D341Med (cell line): Measurements from ENCODE around the gene CRYAB.
"Not testable (repeated sequence)": the region's sequence is repeated elsewhere in the genome, so short reads cannot be mapped to it uniquely, and the experiment has no call there.

Source experiments
- DNase-seq: peaks from one replicate; pipeline ENCODE4 v3.0.0; 2012; ENCODE audit warnings: low spot score

The CRYAB gene

DNA sequence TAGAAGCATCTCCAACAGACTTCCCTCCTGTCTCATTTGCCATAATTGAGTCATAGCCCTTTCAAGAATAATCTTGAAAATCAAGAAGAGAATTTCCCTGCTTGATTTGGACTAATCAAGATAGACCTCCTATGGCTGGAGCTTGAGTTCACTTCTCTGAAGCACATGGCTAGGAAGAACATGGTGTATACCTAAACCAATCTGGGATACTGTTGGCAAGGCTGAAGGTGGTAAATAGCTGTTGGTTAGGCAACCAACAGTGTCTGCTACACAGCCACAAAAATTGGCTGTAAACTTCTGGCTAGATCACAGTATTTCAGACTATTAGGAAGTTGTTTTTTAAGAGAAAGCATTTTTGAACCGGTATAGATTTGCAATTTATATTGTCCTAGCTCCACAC, 4.9 kb downstream of the CRYAB start:
- no peak for DNase-seq

DNA sequence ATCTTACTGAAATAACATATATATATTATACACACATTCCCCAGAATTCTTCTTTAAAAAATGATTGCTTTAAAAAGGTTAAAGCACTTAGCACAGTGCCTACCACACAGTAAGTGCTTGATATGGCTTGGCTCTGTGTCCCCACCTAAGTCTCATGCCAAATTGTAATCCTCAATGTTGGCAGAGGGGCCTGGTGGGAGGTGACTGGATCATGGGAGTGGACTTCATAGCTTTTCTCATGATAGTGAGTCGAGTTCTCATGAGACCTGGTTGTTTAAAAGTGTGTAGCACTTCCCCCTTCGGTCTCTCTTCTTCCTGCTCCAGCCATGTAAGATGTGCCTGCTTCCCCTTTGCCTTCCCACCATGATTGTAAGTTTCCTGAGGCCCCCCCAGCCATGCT, 6.2 kb downstream of the CRYAB start:
- no peak for DNase-seq

DNA sequence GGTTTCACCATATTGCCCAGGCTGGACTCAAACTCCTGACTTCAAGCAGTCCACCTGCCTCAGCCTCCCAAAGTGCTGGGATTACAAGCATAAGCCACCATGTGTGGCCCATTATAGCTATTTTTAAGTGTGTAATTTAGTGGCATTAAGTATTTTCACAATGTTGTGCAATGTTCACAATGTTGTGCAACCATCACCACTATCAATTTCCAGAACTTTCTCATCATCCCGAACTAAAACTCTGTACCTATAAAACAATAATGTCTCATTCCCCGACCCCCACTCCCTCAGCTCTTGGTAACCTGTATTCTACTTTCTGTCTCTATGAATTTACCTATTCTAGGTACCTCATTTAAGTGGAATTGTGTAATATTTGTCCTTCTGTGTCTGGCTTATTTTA, 24.7 kb downstream of the CRYAB start:
- DNase-seq: no peak

DNA sequence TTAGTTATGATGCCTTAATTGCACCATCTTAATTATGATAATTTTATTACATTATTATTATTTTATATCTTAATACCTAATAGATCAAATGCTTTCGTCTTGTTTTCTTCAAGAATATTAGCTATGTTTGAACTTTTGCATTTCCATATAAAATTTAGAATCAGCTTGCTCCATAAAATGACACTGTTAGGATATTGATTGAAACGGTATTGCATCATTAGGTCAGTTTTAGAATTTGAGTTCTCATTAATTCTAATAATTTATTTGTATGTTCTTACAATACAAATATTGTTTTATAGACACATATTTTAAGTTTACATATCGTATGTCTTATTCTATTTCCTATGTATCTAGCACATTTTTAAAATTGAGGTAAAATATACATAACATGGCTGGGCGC, 25.5 kb downstream of the CRYAB start:
- no peak for DNase-seq

DNA sequence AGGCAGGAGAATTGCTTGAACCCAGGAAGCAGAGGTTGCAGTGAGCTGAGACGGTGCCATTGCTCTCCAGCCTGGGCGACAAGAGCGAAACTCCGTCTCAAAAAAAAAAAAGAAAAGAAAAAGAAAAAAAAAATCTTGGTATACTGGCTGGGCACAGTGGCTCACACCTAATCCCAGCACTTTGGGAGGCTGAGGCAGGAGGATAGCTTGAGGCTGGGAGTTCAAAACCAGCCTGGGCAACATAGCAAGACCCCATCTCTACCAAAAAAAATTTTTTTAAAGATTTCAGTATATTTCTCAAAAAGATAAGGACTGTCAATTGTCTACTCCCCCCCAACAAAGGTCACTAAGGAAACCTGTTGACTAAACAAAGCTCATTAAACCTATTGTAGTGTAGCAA, 26.5 kb downstream of the CRYAB start:
- DNase-seq: not testable (repeated sequence)

DNA sequence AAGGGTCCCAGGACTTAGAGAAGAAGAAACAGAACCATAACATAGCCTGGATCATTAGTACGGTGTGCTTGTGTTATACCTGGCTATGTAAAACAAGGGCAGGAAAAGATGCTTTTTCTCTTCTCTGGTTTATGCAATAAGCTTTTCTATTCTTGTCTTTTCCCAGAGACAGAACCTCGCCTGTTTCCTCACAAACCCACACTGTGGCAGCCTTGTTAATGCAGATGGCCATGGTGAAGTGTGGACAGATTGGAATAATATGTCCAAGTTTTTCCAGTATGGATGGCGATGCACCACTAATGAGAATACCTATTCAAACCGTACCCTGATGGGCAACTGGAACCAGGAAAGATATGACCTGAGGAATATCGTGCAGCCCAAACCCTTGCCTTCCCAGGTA, 29.4 kb downstream of the CRYAB start:
- DNase-seq: no peak

DNA sequence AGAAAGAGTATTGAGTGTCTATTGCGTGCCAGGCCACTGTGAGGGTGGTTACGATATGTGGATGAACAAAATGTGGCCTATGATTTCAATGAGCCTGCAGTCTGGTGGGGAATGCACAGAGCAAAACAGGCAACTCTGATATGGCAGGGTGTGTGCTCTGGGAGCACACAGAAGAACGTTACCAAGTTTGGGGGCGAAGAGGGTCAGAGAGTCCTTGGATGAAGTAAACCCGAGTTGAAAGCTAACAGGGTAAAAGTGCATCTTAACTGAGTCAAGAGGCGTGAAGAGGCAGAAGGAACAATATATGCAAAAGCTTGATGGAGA, 32.0 kb downstream of the CRYAB start:
- DNase-seq: no peak

DNA sequence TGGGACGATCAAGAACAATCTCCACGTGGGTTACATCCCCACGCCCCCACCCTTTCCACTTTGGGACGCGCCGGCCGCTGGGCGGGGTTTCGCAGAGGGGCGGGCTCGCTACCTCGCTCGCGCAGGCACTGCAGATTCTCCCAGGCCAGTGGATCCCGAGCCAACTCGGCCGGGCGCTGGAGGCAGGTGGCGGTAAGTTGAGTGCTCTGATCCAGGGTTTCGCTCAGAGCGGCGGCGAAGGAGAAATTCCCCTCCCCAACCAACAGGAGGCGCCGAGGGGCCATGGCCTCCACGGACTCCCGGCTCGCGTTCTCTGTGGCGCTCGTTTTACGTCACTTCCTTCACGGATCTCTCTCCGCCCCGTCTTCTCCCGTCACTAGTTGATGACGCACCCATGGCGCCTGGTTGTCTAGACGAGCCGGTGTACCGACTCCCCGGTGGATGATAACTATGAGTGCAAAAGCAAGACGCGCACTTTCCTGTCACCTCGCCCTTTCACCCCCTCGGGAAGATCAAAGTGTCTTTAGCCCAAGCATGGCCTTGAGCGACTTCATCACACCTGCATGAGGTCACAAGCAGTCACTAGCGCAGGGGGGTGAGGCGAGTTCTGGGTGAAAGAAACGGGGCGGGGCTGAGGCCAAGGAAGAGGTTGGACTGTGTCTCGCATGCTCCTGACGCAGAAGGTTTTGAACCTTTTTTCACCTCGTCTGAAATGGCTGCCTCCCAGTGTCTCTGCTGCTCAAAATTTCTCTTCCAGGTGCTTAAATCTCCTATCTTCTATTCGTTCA, 32.5 kb downstream of the CRYAB start, which contains the start of the genes CFAP68 and FDXACB1:
CFAP68 (plus strand) TSS at position 693 of the 788 bp plus-strand sequence; CDS start at position 713, 20 bp downstream.
FDXACB1 (minus strand) TSS at position 317 of the 788 bp plus-strand sequence; CDS start at position 284, 33 bp downstream.
- DNase-seq: peak; percentile 94

DNA sequence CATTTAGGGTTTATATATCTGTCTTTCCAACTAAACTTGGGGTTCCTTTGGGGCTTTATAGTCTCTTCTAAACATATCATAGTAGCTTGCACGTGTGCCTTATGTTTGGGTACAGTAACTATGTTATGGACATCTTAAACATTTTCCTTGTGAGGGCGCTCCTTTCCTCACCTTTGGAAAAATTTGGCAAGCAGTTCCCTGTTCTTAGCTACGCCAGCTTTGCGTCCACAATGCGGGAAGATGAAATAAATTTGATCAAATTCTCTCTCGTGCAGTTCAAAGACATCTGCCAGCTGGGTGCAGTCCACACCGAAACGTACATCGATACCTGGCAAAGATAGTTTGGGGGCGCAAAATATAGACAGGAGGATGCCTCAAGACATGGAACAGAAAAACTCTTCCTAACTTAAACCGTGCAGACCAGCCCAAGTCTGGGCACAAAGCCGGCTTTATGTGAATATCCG, 33.2 kb downstream of the CRYAB start:
- no peak for DNase-seq

DNA sequence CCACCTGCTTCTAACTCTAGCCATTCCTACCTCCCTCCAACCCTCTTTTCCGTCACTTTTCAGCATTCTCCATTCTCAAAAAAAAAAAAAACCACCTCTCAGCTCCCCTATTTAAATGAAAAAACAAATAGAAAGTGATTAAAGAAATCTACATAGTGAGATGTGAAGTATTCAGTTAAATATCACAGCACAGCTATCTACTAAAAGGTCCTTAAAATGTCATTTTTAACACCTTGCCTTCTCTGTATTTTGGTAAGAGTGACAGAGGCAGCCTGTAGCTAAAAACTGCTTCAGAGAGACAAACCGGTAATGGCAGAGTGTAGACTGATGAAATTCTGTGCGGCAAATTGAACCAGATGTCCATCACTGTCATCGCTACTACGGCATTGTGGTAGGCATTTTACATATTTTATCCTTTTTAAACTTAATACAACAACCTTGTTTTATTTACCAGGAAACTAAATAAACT, 39.8 kb downstream of the CRYAB start:
- no peak for DNase-seq

DNA sequence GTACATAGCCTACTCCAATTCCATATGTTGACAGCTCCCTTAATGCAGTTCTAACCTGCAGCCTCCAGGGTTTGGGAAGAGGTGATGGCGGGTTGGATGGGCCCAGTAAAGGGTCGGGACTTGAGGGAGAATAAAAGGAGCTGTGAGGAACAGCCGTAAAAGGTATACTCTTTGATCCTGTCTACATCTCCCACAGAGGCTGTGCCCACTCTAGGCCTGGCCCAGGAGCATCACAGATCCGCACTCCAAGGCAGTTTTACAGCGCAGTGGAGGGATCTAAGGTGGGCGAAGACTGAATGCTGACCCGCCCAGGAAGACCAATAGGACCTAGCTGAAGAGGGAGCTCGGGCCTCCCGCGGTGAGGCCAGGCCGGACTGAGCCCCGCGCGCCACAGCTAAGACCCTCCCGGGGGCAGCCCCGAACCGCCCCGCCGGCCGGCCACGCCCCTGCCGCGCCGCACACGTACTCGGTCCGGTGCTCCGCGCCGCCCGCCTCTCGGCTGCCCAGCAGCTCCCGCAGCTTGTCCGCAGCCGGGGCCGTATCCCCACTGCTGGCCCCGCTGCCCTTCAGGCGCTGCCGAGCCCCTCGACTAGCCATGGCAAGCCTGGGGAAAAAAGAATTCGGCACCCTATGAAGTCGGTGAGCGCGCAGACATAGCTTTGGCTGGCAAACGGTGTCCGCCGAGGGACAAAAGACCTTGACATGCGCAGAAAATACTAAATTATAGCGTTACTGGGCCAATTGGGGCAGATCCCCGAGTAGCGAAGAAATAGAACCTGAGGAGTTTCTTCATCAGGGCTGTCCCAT, 40.5 kb downstream of the CRYAB start, which contains the start of gene ALG9:
ALG9 (minus strand) TSS at position 696 of the 807 bp plus-strand sequence; CDS start at position 597, 99 bp downstream.
- peak; percentile 92 for DNase-seq

DNA sequence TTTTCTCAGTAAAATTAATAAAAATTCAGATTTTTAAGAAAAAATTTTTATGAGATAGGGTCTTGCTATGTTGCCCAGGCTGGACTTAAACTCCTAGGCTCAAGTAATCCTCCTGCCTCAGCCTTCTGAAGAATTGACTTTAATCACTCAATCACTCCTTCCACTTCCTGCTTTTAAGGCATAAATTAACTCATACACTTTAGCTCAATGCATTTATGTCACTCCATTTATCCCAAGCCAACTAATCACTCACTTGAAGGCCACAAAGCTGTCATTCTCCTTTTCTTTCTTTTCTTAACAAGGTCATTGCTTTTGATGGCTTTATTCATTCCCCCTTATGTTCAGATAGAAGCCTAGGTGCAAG, 41.1 kb downstream of the CRYAB start:
- DNase-seq: no peak

DNA sequence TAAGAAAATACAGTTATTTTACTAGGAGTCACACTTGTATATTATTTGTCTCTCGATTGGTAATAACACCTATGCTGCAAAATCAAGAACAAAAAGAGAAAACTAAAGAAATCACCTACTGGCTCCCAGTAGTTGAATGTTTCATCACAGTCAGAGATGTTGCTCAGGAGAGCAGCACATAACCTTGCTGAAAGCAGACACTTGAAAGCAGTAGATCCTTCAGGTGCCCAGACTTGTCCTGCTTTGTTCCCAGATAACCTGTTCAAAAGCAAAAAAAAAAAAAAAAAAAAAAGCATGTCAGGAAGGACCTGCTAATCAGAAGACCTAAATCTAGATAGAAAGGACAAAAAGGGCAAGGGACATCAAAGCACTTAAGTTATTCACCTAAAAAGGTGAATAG, 41.5 kb downstream of the CRYAB start:
- DNase-seq: no peak

DNA sequence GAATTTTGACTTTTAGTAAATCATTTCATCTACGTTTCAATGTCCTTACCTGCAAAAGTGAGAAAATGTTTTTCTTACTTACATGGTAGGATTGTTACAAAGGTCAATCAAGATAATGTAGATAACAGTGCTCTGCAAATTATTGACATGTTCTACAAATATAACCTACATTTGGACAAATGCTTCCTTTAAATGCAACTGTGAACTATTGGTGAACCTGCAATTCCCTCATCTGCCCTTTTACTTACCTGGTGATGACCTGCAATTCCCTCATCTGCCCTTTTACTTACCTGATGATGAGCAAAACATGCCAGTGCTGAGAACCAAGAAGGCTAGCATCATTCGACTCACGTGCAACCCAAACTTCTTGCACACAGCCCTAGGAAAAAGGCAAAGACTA, 51.3 kb downstream of the CRYAB start:
- no peak for DNase-seq
